Activated T-cell treated with anti-CD3 and anti-CD28 coated beads, Interleukin-2, amount 50 U/mL, for 72 hours (primary cell): Measurements from ENCODE around the gene CFAP20DC. TPM values are rescaled to one million over a fixed set of nuclear protein-coding genes. Genes with fewer than 3 reads are reported as not detected.
"Not testable (repeated sequence)": the region's sequence is repeated elsewhere in the genome, so short reads cannot be mapped to it uniquely, and the experiment has no call there.

ENCODE experiments used
- ATAC-seq, 2 donors: fragments of 150-1000 bp; cut with Tn5 transposase; replicated peaks in 1 of 2; 2 replicates each; pipeline ENCODE4 v1.10.0; 2021; ENCODE audit warnings: moderate library complexity in 2 of 2, mild to moderate bottlenecking in 1 of 2
- DNase-seq, 2 donors: peaks; one replicate each; pipeline ENCODE4 v3.0.0; 2021 to 2022; ENCODE audit warnings: mixed read lengths in 1 of 2
- H3K27ac Mint-ChIP-seq: one replicate; pipeline ENCODE4 v1.8.0; 2022; ENCODE audit warnings: mild to moderate bottlenecking, moderate library complexity, mixed read lengths
- H3K27me3 Mint-ChIP-seq: one replicate; pipeline ENCODE4 v1.8.0; 2022; ENCODE audit warnings: low read depth, mixed read lengths
- H3K36me3 Mint-ChIP-seq, 2 donors: one replicate each; pipeline ENCODE4 v1.8.0; 2022; ENCODE audit warnings: mixed read lengths in 2 of 2, mild to moderate bottlenecking in 1 of 2; ENCODE audit not compliant: insufficient read depth in 2 of 2
- H3K4me1 Mint-ChIP-seq: one replicate; pipeline ENCODE4 v1.8.0; 2022; ENCODE audit warnings: low read depth, mixed read lengths
- H3K4me3 Mint-ChIP-seq, 2 donors: one replicate each; pipeline ENCODE4 v1.8.0; 2022; ENCODE audit warnings: mild to moderate bottlenecking in 2 of 2, mixed read lengths in 2 of 2, moderate library complexity in 2 of 2
- H3K9me3 Mint-ChIP-seq, 2 donors: one replicate each; pipeline ENCODE4 v1.8.0; 2022; ENCODE audit warnings: mixed read lengths in 2 of 2
- total RNA-seq, 2 donors: library from RNA; stranded (reverse); gene quantifications; one replicate each; pipeline ENCODE4 v1.2.3, GENCODE V29; 2022

The CFAP20DC gene
- total RNA-seq, 2 donors from 2014 or later: 2.0 to 2.8 TPM

DNA sequence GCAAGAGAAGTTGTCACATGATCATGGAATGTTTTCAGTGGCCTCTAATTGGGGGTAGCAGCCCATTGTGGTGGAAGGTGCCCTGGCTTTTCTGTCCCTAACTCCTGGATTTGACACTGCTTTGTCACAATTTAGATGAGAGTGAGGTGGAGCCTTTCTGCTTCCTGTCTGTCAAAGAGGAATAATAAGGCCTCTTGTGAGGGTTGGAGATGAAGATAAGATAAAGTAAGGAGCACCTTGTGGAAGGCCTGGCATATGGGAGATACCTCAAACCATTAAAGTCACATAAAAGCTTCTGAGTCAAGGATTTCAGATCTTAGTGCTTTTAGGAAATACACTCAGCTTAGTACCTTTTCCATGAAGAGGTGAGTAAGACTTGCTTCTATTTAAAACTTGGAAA is 210.6 kb downstream of the CFAP20DC start:
- Mint-ChIP-seq H3K27ac (no peak overlapping the region), H3K27me3 (no peaks in the 10 kb centered on the region), H3K4me3 (no peak overlapping the region), H3K36me3 (no peaks in the 10 kb centered on the region), H3K4me1 (no peaks in the 10 kb centered on the region), H3K9me3 (no peaks in the 10 kb centered on the region)
- ATAC-seq (no peak), DNase-seq (no peak)

GRCh38 chr3:58837856-58838255 is 212.0 kb downstream of the CFAP20DC start:
- no peaks in the 10 kb centered on the region for H3K4me1 Mint-ChIP-seq
- no peak for ATAC-seq
- no peak overlapping the region for H3K27ac Mint-ChIP-seq

DNA sequence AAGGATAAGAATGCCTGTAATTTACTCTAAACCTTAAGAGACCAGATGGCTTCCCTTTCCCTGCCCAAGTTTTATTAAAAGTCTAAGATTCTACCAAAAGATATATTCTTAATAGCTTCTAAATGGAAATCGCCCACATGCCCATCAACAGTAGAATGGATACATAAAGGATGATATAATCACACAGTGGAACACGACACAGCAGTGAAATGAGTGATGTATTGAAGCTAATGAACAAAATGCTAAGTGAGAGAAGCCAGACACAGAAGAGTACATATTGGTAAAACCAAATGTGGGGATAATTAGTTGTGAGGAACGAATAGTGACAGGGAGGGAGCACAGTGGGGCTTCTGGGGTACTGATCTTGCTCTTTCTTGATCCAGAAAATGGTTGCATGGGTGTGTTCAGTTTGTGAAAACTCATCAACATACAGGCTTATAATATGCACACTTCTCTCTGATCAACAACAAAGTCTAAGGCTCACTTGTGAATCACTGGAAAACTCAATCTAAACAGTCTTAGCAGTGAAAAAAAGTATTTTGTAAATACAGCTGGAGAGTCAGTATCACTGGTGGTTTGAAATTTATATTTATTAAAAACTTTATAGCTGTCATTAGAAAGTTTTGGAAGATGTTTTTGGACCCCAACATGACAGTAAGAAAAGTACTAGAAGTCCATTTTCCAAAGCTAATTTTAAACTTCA is 212.5 kb downstream of the CFAP20DC start:
- Mint-ChIP-seq H3K27ac (no peak overlapping the region), H3K27me3 (no peaks in the 10 kb centered on the region), H3K4me1 (no peaks in the 10 kb centered on the region), H3K36me3 (no peaks in the 10 kb centered on the region), H3K9me3 (no peaks in the 10 kb centered on the region), H3K4me3 (no peak overlapping the region)
- ATAC-seq: no peak
- no peak for DNase-seq

More at GRCh38 chr3:58837856-58838255, 212.0 kb downstream of the CFAP20DC start:
- DNase-seq: no peak
- Mint-ChIP-seq H3K27me3 (no peaks in the 10 kb centered on the region), H3K36me3 (no peaks in the 10 kb centered on the region), H3K9me3 (no peaks in the 10 kb centered on the region), H3K4me3 (no peak overlapping the region)

- Mint-ChIP-seq H3K9me3 (no peaks in the 10 kb centered on the region), H3K4me3 (no peak overlapping the region), H3K27me3 (no peaks in the 10 kb centered on the region), H3K27ac (no peak overlapping the region), H3K36me3 (no peaks in the 10 kb centered on the region), H3K4me1 (no peaks in the 10 kb centered on the region)
- DNase-seq: no peak
- ATAC-seq: no peak
Measured at GRCh38 chr3:58835086-58835485, 214.7 kb downstream of the CFAP20DC start.

- H3K36me3 Mint-ChIP-seq: no peaks in the 10 kb centered on the region
- no peaks in the 10 kb centered on the region for H3K27me3 Mint-ChIP-seq
- no peak overlapping the region for H3K4me3 Mint-ChIP-seq
- DNase-seq: no peak
- H3K9me3 Mint-ChIP-seq: no peaks in the 10 kb centered on the region
- H3K4me1 Mint-ChIP-seq: no peaks in the 10 kb centered on the region
- ATAC-seq: no peak
- no peak overlapping the region for H3K27ac Mint-ChIP-seq
Measured at GRCh38 chr3:58833491-58833890, 216.3 kb downstream of the CFAP20DC start.

- H3K4me3 Mint-ChIP-seq: no peak overlapping the region
- no peaks in the 10 kb centered on the region for H3K36me3 Mint-ChIP-seq
- H3K27me3 Mint-ChIP-seq: peaks cover 6% of the 10 kb centered on the region
- H3K4me1 Mint-ChIP-seq: no peaks in the 10 kb centered on the region
- DNase-seq (no peak), ATAC-seq (no peak)
- H3K27ac Mint-ChIP-seq: no peak overlapping the region
- no peaks in the 10 kb centered on the region for H3K9me3 Mint-ChIP-seq
Measured at GRCh38 chr3:58829321-58830000, 220.4 kb downstream of the CFAP20DC start.

DNA sequence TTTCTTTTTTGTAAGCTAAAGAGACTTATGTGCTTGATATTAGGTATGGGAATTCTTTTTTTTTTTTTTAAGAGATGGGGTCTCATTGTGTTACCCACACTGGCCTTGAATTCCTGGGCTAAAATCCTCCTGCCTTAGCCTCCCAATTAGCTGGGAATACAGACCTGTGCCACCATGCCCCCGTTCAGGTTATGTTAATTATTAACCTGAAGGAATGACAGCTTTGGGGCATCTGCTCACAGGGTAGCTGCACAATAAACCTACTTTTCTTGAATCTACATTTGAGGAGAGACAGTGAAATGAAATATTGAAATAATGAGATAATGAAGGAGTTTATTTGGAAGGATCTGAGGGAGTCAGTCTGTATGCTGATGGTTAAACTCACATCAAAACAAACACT is 225.0 kb downstream of the CFAP20DC start:
- Mint-ChIP-seq H3K36me3 (no peaks in the 10 kb centered on the region), H3K4me3 (no peak overlapping the region), H3K4me1 (no peaks in the 10 kb centered on the region), H3K9me3 (peaks cover 0 to 2% of the 10 kb centered on the region in 2 donors), H3K27me3 (peaks cover 6% of the 10 kb centered on the region), H3K27ac (peak overlapping the region; percentile 25)
- DNase-seq (no peak), ATAC-seq (no peak)

DNA sequence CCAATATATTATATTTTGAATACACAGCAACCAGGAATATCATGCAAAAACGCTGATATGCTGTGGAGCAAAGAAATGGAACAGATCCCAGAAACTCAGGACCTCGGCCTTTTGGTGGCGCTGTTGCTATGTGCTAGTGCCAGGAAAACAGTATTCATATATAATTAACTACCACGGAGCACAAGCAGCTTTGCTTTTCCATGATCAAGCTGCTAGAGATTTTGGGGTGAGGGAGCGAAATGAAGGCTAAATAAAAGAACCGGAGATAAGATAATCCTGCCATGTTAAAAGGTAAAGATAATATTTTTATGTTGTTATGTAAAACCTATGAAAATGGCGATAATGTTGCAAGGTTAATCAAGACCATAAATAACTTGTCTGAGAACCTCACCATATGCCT is 225.5 kb downstream of the CFAP20DC start:
- no peak overlapping the region for H3K4me3 Mint-ChIP-seq
- H3K9me3 Mint-ChIP-seq: peaks cover 0 to 2% of the 10 kb centered on the region in 2 donors
- peaks cover 6% of the 10 kb centered on the region for H3K27me3 Mint-ChIP-seq
- H3K27ac Mint-ChIP-seq: no peak overlapping the region
- ATAC-seq (no peak), DNase-seq (peak; percentile 33 to 40)
- H3K4me1 Mint-ChIP-seq: no peaks in the 10 kb centered on the region
- H3K36me3 Mint-ChIP-seq: no peaks in the 10 kb centered on the region

DNA sequence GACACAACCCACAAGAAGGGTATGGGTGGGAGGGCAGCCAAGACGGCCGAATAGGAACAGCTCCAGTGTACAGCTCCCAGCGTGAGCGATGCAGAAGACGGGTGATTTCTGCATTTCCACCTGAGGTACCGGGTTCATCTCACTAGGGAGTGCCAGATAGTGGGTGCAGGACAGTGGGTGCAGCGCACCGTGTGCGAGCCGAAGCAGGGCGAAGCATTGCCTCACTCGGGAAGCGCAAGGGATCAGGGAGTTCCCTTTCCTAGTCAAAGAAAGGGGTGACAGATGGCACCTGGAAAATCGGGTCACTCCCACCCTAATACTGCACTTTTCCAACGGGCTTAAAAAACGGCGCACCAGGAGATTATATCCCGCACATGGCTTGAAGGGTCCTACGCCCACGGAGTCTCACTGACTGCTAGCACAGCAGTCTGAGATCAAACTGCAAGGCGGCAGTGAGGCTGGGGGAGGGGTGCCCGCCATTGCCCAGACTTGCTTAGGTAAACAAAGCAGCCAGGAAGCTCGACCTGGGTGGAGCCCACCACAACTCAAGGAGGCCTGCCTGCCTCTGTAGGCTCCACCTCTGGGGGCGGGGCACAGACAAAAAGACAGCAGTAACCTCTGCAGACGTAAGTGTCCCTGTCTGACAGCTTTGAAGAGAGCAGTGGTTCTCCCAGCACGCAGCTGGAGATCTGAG is 243.1 kb downstream of the CFAP20DC start:
- not testable (repeated sequence) for H3K4me3 Mint-ChIP-seq, H3K36me3 Mint-ChIP-seq, H3K27me3 Mint-ChIP-seq, H3K27ac Mint-ChIP-seq, DNase-seq, H3K4me1 Mint-ChIP-seq, H3K9me3 Mint-ChIP-seq, ATAC-seq

DNA sequence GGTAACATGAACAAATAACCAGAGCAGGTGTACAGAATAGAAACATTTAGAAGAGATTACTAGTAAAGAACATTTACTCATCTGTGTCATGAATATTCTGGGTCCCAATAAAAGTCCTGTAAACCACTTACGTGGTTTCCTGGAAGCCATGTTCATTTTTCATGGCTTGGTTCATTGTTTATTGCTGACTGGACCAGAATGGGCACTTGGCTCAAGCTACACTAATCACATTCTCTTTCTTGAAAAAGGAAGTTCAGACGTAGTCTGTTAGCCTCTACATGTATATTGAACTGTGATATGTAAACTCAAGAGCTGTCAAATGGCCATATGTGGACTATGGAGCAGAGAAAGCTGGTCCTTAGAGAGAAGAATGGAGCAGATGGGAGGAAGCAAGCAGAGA is 244.9 kb downstream of the CFAP20DC start:
- Mint-ChIP-seq H3K27ac (no peak overlapping the region), H3K4me3 (no peak overlapping the region), H3K36me3 (no peaks in the 10 kb centered on the region), H3K9me3 (peaks cover 0 to 4% of the 10 kb centered on the region in 2 donors), H3K4me1 (no peaks in the 10 kb centered on the region), H3K27me3 (peaks cover 4% of the 10 kb centered on the region)
- ATAC-seq (no peak), DNase-seq (no peak)

DNA sequence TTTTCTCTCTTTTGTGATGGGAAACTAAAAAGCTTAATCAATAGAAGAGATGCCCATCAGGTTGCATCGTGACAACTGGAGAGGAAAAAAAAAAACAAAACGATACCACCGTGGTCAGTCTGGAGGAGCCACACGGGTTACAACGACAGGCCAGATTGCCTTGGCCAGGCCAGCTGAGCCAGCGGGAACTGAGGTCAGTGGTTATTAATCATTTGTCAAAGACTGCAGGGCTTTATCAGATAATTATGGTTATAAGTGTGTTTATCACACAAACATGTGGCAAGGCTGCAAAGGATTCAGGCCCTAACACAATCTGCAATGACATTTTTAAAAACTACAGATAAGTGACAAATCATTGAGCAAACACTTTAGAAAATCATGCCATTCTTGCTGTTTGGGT is 248.3 kb downstream of the CFAP20DC start:
- H3K4me3 Mint-ChIP-seq: no peak overlapping the region
- ATAC-seq (no peak), DNase-seq (no peak)
- no peak overlapping the region for H3K27ac Mint-ChIP-seq
- peaks cover 10% of the 10 kb centered on the region for H3K27me3 Mint-ChIP-seq
- H3K36me3 Mint-ChIP-seq: no peaks in the 10 kb centered on the region
- H3K4me1 Mint-ChIP-seq: peaks cover 10% of the 10 kb centered on the region
- no peaks in the 10 kb centered on the region for H3K9me3 Mint-ChIP-seq

GRCh38 chr3:58800940-58801339 is 248.9 kb downstream of the CFAP20DC start:
- Mint-ChIP-seq H3K36me3 (no peaks in the 10 kb centered on the region), H3K9me3 (no peaks in the 10 kb centered on the region), H3K4me3 (no peak overlapping the region), H3K4me1 (peaks cover 10% of the 10 kb centered on the region), H3K27ac (no peak overlapping the region), H3K27me3 (peaks cover 10% of the 10 kb centered on the region)
- ATAC-seq (no peak), DNase-seq (no peak)

DNA sequence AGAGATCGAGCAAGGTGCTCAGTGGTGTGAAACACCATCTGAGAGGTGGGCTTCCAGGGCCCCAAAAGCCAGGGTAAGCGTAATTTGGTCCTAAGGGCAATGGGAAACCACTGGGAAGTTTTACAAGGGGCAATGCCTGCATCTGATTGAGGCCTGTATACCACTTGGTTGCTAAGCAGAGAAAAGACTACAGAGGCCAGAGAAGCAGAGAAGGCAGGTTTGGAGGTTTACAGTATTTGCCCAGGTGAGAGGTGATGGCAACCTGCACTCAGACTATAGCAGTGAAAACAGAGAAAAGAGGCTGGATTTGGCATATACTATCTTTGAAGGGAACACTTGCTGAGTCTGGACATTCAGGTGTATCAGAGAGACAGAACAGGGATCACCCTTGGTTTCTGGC is 249.8 kb downstream of the CFAP20DC start:
- H3K27me3 Mint-ChIP-seq: peaks cover 10% of the 10 kb centered on the region
- no peaks in the 10 kb centered on the region for H3K36me3 Mint-ChIP-seq
- no peak overlapping the region for H3K4me3 Mint-ChIP-seq
- ATAC-seq: no peak
- H3K9me3 Mint-ChIP-seq: no peaks in the 10 kb centered on the region
- H3K4me1 Mint-ChIP-seq: peaks cover 10% of the 10 kb centered on the region
- H3K27ac Mint-ChIP-seq: no peak overlapping the region
- DNase-seq: no peak
